A673 (cell line): ENCODE measurements around the gene ACRBP. TPM values are rescaled to one million over a fixed set of nuclear protein-coding genes. Genes with fewer than 3 reads are reported as not detected.

Source experiments
- BruUV-seq: library from RNA; stranded (reverse); fragments of 400-500 nt; replicated peaks from 2 replicates; lab custom pipeline; 2021; lab: Mats Ljungman, UMichigan
- CTCF ChIA-PET: fragments of 300-600 bp; sonication (Branson Sonifier 250); formaldehyde crosslinking; loops from one replicate; lab custom pipeline; 2022; ENCODE audit warnings: antibody characterized with exemption; lab: Charles Lee
- POLR2A ChIA-PET: fragments of 300-600 bp; sonication (Branson Sonifier 250); formaldehyde crosslinking; loops from one replicate; lab custom pipeline; 2022; ENCODE audit warnings: antibody characterized with exemption; ENCODE audit not compliant: low non-redundant PET; lab: Charles Lee
- DNase-seq: peaks from one replicate; pipeline ENCODE4 v3.0.0-alpha.2; 2015; ENCODE audit warnings: low spot score
- H3K27ac ChIP-seq: fragments of 200-600 bp; sonication (generic); 2 replicates; pipeline ENCODE4 v1.5.1; 2016; ENCODE audit warnings: mixed run types, low read depth, mild to moderate bottlenecking, mixed read lengths, antibody characterized with exemption, low read length; ENCODE audit not compliant: poor library complexity, severe bottlenecking
- H3K27me3 ChIP-seq: fragments of 200-600 bp; sonication (generic); replicated peaks from 2 replicates; pipeline ENCODE4 v1.6.1; 2017; ENCODE audit warnings: mixed run types, low read depth, mild to moderate bottlenecking, mixed read lengths, antibody characterized with exemption, low read length; ENCODE audit not compliant: insufficient read depth, poor library complexity
- H3K36me3 ChIP-seq: fragments of 200-600 bp; sonication (generic); 2 replicates; pipeline ENCODE4 v1.6.1; 2016; ENCODE audit warnings: mixed run types, mild to moderate bottlenecking, mixed read lengths, antibody characterized with exemption, low read length; ENCODE audit not compliant: insufficient read depth, poor library complexity, severe bottlenecking
- H3K4me1 ChIP-seq: fragments of 200-600 bp; sonication (generic); 2 replicates; pipeline ENCODE4 v1.6.1; 2017; ENCODE audit warnings: mixed run types, mild to moderate bottlenecking, mixed read lengths, antibody characterized with exemption, low read length; ENCODE audit not compliant: insufficient read depth, poor library complexity, severe bottlenecking
- H3K4me3 ChIP-seq: fragments of 200-600 bp; sonication (generic); 2 replicates; pipeline ENCODE4 v1.5.1; 2016; ENCODE audit warnings: low read depth, mixed run types, mild to moderate bottlenecking, mixed read lengths, low read length; ENCODE audit not compliant: poor library complexity, severe bottlenecking
- H3K9me3 ChIP-seq: fragments of 200-600 bp; sonication (generic); 2 replicates; pipeline ENCODE4 v1.6.1; 2016; ENCODE audit warnings: mixed run types, low read depth, mild to moderate bottlenecking, mixed read lengths, antibody characterized with exemption, low read length; ENCODE audit not compliant: poor library complexity, severe bottlenecking
- CTCF ChIP-seq: fragments of 300-800, 200-600 bp; sonication (generic); conservative IDR thresholded peaks from 2 replicates; pipeline ENCODE4 v1.5.1; 2017; ENCODE audit warnings: low read depth, mild to moderate bottlenecking, antibody characterized with exemption, low read length, moderate library complexity, mixed read lengths
- EZH2 ChIP-seq: fragments of 200-600 bp; sonication (generic); IDR thresholded peaks from 2 replicates; pipeline ENCODE4 v1.6.1; 2017; ENCODE audit warnings: borderline replicate concordance, low read depth, mild to moderate bottlenecking, mixed read lengths, antibody characterized with exemption, low read length; ENCODE audit not compliant: poor library complexity, severe bottlenecking
- intact Hi-C: fragments of 100-400 bp; cut with micrococcal nuclease; formaldehyde crosslinking; loops from one replicate; pipeline ENCODE4 v1.10.0; 2022; ENCODE audit not compliant: unreplicated experiment
- total RNA-seq: library from RNA; stranded (reverse); gene quantifications from 2 replicates; pipeline ENCODE4 v1.2.3, GENCODE V29; 2021

Gene ACRBP
- total RNA-seq, 1 experiment from 2014 or later, result 3.0 TPM

- peaks cover 3% of the 10 kb centered on the region for H3K36me3 ChIP-seq
- no peak overlapping the region for H3K27ac ChIP-seq
- TF ChIP-seq CTCF, result no peak
- TF ChIP-seq EZH2, result no peak
- H3K27me3 ChIP-seq, result no peaks in the 10 kb centered on the region
- BruUV-seq, result no TSS peak
- no peak for DNase-seq
- ChIA-PET CTCF (no interaction called here), POLR2A (no interaction called here)
- no peak overlapping the region for H3K4me3 ChIP-seq
- H3K4me1 ChIP-seq, result peaks cover 3% of the 10 kb centered on the region
- intact Hi-C loops, result loop anchor here (2.0 kb wide), 1 partner anchor 29 kb away; no protein-coding TSS in a partner anchor
- no peaks in the 10 kb centered on the region for H3K9me3 ChIP-seq
Observed at GRCh38 chr12:6643569-6644256, 3.5 kb downstream of the ACRBP start.

GRCh38 chr12:6641131-6641530 lies 6.1 kb downstream of the ACRBP start:
- intact Hi-C loops, result no loop called here
- TF ChIP-seq CTCF, result no peak
- TF ChIP-seq EZH2, result no peak
- Histone ChIP-seq H3K4me1 (no peaks in the 10 kb centered on the region), H3K4me3 (no peak overlapping the region), H3K27me3 (no peaks in the 10 kb centered on the region), H3K27ac (no peak overlapping the region), H3K36me3 (no peaks in the 10 kb centered on the region), H3K9me3 (no peaks in the 10 kb centered on the region)
- no peak for DNase-seq
- BruUV-seq, result no TSS peak
- POLR2A ChIA-PET, result no interaction called here
- CTCF ChIA-PET, result no interaction called here

- no peak for DNase-seq
- ChIA-PET POLR2A (no interaction called here), CTCF (no interaction called here)
- Histone ChIP-seq H3K4me3 (no peak overlapping the region), H3K4me1 (no peaks in the 10 kb centered on the region), H3K27ac (no peak overlapping the region), H3K27me3 (no peaks in the 10 kb centered on the region), H3K36me3 (no peaks in the 10 kb centered on the region), H3K9me3 (no peaks in the 10 kb centered on the region)
- intact Hi-C loops, result no loop called here
- TF ChIP-seq EZH2 (no peak), CTCF (no peak)
- no TSS peak for BruUV-seq
Observed at GRCh38 chr12:6640497-6640896, 6.7 kb downstream of the ACRBP start.
